GM18502 (cell line): ENCODE measurements around the gene POLR3B.

ENCODE experiments used
- ATAC-seq: cut with Tn5 transposase; IDR thresholded peaks from one replicate; pipeline ENCODE4 v1.9.1; 2021; ENCODE audit warnings: mild to moderate bottlenecking; ENCODE audit not compliant: unreplicated experiment, poor library complexity

The POLR3B gene

DNA sequence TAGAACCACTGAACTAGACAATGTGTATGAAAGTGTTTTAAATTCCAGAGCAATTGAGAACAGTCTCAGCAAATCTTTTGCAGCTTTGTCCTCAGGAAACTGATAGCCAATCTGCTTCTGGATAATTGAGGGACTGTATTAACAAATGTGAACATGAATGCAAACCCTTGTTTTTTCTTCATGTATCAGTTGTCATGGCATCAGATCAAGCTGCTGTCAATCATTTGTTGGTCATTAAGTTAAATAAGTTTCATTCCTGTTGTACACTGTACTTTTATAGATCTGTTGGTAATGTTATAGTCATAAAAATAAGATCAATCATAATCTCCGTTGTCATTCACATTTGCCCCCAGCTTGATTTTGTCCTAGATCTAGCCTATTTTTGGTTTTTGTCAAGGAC, 159.8 kb downstream of the POLR3B start:
- ATAC-seq: no peak

GRCh38 chr12:106519607-106520021, 162.1 kb downstream of the POLR3B start:
- no peak for ATAC-seq

DNA sequence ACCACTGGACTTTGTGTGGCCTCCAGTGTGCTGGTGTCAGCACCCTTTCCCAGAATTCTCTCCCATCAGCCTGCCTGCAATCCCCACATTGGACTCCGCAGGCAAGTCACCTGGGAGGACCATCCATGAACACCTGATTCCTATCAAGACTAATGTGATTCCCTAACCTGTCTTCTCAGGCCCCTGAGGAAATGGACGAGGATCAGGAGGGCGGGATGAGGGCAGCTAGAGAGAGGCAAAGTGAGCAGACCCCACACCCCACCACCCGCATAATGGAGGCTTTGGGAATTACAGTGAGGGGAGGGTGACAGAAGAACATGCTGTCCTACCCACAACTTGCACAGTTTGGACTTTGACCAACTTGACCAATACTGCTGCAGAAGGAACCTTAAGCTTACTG, 164.4 kb downstream of the POLR3B start:
- no peak for ATAC-seq

- no peak for ATAC-seq
Measured at GRCh38 chr12:106522708-106523107, 165.2 kb downstream of the POLR3B start.

DNA sequence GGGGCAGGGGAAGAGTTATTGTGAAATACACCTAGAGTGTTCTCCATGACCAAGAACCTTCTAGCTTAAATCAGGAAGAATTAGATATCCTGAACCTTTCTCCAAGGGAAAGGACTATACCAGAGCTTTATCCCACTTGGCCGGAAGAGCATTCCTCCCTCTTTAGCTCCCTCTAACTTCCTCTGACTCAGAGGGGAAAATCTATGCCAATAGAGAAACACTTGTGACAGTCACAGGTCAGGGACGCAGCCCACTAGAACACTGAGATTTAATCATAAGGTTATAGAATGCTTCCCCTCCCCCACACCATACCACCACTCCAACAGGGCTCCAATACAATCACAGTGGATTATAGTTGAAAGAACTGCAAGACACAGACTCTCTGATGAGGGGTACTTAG, 169.8 kb downstream of the POLR3B start:
- ATAC-seq: no peak

- ATAC-seq: no peak
Measured at GRCh38 chr12:106541201-106541600, 183.7 kb downstream of the POLR3B start.

DNA sequence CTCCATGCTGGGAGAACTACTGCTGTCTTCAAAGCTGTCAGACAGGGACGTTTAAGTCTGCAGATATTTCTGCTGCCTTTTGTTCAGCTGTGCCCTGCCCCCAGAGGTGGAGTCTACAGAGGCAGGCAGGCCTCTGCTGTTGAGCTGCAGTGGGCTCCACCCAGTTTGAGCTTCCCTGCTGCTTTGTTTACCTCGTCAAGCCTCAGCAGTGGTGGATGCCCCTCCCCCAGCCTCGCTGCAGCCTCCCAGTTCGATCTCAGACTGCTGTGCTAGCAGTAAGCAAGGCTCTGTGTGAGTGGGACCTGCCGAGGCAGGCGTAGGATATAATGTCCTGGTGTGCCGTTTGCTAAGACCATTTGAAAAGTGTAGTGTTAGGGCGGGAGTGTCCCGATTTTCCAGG, 193.9 kb downstream of the POLR3B start:
- ATAC-seq: no peak

DNA sequence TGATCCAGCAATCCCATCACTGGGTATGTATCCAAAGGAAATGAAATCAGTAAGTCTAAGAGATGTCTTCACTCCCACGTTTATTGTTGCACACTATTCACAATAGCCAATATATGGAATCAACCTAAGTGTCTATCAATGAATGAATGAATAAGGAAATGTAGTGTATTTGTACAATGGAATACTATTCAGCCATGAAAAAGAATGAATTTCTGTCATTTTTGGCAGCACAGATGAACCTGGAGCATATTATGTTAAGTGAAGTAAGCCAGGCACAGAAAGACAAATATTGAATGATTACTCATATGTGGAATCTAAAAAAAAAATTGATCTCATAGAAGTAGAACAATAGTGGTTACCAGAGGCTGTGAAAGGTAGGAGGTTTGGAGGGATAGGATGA, 194.7 kb downstream of the POLR3B start:
- no peak for ATAC-seq
